Measurements from ENCODE around the gene TPTE2.
"Not testable (repeated sequence)": the region's sequence is repeated elsewhere in the genome, so short reads cannot be mapped to it uniquely, and the experiment has no call there.

TPTE2 gene

DNA sequence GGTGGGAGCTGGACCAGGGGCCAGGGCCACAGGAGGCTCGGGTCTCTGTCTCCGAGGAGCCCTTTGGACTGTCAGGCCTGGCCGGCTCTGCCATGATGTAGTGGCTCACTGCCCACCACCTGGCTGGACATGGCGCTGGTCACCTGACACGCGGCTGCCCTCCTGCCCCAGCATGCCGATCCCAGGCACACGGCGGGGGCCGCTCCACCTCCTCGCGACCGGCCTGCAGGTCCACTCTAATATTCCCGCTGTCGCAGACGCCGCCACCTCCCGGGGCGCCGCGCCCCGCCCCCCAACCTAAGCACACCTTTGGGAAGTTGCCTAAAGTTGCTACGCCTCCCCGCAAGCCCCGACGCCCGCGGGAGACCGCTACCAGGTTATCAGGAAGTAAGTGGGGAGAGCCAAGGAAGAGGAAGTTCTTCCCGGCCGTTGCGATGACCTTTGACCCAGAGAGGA is at the start of gene TPTE2:
TPTE2 (minus strand) TSS at position 406 of the 456 bp plus-strand sequence. CDS start 58,298 bp downstream, outside the sequence.
- H3K27ac ChIP-seq; CTCF ChIA-PET; POLR2A ChIA-PET (ENCODE audit: low non-redundant PET); DNase-seq (ENCODE audit: low spot score): not testable (repeated sequence)

DNA sequence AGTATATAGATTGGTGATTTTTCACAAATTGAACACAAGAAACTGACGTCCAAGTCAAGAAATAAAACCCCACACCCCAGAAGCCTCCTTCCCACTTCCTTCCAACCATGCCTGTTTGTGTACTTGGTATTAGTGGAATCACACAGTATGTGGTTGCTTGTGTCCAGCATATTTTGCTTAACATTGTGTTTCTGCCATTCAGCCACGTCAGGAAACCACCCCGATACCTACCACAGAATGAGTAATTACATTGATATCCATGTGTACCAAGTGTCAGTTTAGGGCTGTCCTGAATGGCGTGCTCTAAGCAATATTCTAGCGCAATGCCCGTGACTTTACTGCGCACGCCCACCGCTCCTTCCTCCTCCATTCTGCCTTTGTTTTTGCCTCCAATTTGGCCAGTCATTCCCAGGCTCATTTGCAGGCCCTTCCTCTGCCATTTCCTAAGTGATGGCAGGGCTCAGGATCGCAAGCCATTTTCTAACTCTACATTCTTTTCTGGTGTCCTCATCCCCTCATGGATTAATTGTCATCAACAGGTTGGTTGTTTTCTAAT is 46.3 kb upstream of the TPTE2 start:
- CTCF ChIA-PET, result no interaction called here
- H3K27ac ChIP-seq, result no peak overlapping the region
- no peak for DNase-seq (ENCODE audit: low spot score)
- TF ChIP-seq, protein P1, sequence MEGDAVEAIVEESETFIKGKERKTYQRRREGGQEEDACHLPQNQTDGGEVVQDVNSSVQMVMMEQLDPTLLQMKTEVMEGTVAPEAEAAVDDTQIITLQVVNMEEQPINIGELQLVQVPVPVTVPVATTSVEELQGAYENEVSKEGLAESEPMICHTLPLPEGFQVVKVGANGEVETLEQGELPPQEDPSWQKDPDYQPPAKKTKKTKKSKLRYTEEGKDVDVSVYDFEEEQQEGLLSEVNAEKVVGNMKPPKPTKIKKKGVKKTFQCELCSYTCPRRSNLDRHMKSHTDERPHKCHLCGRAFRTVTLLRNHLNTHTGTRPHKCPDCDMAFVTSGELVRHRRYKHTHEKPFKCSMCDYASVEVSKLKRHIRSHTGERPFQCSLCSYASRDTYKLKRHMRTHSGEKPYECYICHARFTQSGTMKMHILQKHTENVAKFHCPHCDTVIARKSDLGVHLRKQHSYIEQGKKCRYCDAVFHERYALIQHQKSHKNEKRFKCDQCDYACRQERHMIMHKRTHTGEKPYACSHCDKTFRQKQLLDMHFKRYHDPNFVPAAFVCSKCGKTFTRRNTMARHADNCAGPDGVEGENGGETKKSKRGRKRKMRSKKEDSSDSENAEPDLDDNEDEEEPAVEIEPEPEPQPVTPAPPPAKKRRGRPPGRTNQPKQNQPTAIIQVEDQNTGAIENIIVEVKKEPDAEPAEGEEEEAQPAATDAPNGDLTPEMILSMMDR (conservative IDR thresholded peaks at IDR 0.05; ENCODE audit: low read depth), result no peak
- POLR2A ChIA-PET (ENCODE audit: low non-redundant PET), result no interaction called here

DNA sequence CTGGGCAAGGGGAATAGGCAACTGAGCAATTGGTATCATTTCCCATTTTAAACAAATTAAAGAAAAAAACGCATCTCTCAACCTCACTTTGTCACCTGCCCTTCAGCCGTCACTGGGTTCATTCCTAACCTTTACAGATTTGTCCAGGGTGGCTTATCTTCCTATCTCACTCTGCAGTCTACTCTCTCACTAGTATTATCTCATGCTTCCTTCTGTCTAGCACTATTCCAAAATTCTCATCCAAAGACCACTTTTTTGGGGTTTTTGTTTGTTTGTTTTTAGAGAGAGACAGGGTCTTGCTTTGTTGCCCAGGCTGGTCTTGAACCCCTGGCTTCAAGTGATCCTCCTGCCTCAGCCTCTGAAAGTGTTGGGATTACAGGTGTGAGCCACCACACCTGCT is 45.4 kb upstream of the TPTE2 start:
- no peak for DNase-seq (ENCODE audit: low spot score)
- no peak overlapping the region for H3K27ac ChIP-seq

DNA sequence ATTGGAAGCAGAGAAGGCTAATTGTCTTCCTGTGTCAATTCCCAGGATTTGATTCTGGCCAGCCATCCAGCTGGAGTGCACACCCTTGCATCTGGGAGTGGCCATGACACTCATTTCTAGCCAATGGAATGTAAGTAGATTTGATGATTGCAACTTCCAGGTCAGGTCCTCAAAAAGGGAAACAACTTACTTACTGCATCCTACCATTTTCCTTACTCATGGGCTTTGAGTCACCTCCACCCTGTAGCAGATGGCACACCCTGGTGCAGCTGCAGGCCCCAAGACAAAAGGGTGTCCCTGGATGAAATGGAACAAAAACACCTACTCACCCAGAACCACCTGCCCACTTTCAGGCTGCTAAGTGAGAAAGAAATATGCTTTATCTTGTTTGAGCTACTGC is 44.8 kb upstream of the TPTE2 start:
- ChIA-PET CTCF (no interaction called here), POLR2A (ENCODE audit: low non-redundant PET) (no interaction called here)
- DNase-seq (ENCODE audit: low spot score), result peak; percentile 41
- peak overlapping the region; percentile 57 for H3K27ac ChIP-seq
- TF ChIP-seq, protein P1 (conservative IDR thresholded peaks at IDR 0.05; ENCODE audit: low read depth), result no peak

More for the DNA sequence above, 45.4 kb upstream of the TPTE2 start:
- ChIA-PET POLR2A (ENCODE audit: low non-redundant PET) (no interaction called here), CTCF (no interaction called here)
- TF ChIP-seq, protein P1 (conservative IDR thresholded peaks at IDR 0.05; ENCODE audit: low read depth), result no peak

DNA sequence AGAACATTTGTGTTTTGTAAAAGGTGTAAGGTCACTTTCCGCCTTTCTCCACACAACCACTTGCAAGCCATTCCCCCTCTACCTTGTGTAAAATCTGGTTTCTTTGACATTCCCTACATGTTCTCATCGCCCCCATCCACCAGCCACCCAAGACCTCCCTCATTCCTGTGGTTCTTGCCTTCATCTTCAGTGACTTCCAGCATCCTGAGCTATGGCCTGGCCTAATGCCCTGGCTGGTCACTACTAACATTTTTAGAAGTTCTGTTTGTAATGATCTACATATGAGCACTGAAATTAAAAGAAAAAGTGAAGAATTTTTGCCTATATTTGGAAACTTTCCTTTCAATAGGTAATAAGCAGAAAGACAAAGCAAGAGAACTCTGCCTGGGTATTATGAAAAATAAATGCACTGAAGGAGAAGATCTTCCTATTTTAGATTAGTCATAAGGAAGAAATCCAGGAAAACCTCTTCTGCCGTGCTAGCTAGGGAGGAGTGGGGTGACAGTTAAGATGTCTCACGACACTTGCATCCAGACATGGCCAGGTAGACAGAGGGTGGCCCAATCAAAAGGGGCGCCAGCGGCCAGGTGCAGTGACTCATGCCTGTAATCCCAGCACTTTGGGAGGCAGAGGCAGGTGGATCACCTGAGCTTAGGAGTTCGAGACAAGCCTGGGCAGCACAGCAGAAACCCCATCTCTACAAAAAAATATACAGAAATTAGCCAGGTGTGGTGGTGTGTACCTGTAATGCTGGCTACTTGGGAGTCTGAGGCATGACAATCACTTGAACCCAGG is 44.0 kb upstream of the TPTE2 start:
- peak overlapping the region; percentile 57 for H3K27ac ChIP-seq
- peak; percentile 55 for DNase-seq (ENCODE audit: low spot score)
- ChIA-PET CTCF (no interaction called here), POLR2A (ENCODE audit: low non-redundant PET) (no interaction called here)
- TF ChIP-seq, protein P1 (conservative IDR thresholded peaks at IDR 0.05; ENCODE audit: low read depth), result no peak

DNA sequence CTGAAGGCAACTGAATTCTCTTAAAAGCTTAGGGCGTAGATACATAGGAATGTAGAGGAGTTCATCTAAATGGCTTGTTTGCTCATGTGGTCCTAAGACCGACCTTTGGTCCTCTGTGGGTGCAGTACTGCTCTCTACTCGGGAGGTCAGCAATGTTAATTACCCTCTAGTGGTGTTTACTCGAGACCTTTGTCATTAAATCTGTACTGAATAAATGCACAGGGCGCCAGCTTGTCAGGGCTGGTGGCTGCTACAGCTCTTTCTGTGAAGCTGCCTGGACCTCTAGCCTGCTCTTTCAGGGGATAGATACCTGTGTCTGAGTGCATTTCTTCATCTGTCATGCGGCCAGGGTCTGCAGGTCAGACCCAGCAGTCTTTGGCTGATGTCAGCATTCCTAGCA is 43.0 kb upstream of the TPTE2 start:
- DNase-seq (ENCODE audit: low spot score), result no peak
- H3K27ac ChIP-seq, result no peak overlapping the region
- TF ChIP-seq, protein P1 (conservative IDR thresholded peaks at IDR 0.05; ENCODE audit: low read depth), result no peak
- POLR2A ChIA-PET (ENCODE audit: low non-redundant PET), result no interaction called here
- CTCF ChIA-PET, result no interaction called here
